NCI-H524 treated with DMSO at 0.1 percent for 48 hours (cell line): ENCODE measurements around the gene LOXHD1.

ENCODE experiments used
- DNase-seq: peaks from one replicate; lab custom pipeline; 2025; lab: John Stamatoyannopoulos, UW

The LOXHD1 gene

DNA sequence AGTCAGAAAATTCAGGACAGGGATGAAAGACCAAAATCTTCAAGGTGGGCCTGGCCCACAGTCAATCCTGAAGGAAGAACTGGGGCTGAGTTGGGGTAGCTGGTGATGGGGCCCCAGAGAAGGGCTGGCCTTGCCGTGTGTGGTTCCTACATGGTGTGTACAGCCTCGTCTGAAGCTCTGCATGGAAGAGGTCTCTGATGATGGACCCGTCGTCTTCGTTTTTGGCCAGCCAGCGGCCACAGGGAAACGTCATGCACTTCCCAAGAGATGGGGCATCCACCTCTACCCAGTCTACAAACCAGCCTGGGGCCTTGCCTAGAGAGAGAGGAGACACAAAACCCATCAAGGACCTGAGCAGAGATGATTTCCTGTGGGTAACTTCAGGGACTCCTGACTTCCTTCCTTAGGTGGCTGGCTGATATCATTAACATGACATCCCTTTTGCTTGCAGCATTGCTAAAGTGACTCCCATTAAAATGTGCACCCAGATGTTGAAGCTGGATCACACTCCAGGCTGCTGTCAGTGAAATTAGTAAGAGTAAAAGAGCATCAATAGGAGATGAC, 115.3 kb downstream of the LOXHD1 start:
- no peak for DNase-seq

DNA sequence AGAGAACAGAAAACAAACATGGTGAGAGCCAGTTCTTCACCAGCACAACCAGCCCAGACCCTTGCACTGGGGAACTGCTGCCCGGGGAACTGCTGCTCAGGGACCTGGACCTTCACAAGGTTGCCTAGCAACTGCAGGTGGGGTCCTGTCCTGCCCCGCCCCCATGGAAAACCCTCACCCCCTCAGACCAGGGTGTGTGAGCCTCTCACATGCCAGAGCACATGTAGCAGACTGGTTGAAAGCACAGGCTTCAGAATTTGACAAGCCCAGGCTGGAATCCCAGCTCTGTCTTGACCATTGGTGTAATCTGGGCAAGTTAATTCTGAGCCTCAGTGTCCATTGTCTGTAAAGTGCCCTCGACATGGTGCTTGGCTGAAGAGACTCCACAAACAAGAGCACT, 118.6 kb downstream of the LOXHD1 start:
- no peak for DNase-seq

GRCh38 chr18:46536215-46536874, 120.7 kb downstream of the LOXHD1 start:
- no peak for DNase-seq

DNA sequence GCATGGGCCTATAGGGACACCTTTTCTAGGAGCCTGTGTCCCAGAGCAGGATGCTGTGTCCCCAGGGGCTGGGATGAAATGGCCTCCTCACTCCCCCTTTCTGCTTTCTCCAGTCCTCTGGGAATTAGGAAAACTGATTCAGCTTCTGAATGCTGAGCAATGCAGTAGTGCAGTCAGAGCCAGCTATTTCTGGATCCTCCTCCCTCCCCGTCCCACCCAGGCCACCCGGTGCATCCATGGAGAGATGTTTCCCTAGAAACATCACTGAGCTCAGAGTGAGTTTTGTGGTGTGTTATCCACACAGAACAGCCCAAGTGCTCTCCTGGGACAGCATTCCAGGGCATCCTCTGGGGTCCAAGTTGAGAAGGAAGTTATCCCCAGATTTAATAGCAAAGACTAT, 125.5 kb downstream of the LOXHD1 start:
- DNase-seq: no peak

GRCh38 chr18:46528037-46528436, 129.0 kb downstream of the LOXHD1 start:
- DNase-seq: no peak

DNA sequence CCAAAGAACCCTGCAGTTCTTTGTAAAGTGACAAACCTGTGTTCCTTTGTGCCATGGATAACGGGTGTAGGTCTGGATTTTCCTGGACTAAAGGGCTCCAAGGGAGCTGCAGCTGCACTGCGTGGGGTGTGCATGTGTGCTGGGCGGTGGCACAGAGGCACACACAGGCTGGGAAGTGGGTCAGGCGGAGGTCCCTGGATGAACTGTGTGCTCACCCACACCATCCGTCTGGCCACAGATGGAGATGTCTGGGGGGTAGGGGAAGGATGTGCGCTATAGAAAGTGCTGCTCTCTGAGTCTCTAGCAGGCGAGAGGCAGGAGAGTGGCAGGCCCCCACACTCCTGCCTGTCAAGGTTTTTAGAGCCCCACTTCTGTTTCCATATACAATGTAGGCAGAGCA, 137.2 kb downstream of the LOXHD1 start:
- DNase-seq: no peak

DNA sequence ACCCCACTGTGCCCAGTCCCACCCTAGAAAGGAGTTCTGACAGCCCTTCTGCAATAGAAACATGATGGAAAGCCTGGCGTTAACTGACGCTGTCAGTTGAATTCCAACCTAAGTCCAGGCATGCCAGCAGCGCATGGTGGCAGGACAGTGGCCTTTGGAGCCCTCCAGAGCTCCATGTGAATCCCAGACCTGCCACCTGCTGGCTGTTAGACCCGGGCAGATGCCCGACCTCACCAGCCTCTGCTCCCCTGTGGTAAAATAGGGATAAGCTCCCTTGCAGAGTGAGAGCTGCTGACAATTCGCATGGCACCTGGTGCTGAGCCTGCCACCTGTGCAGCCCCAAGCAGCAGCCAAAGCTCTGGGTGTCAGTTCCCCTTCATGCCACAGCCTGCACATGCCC, 138.6 kb downstream of the LOXHD1 start:
- no peak for DNase-seq

GRCh38 chr18:46516555-46516954, 140.5 kb downstream of the LOXHD1 start:
- DNase-seq: no peak

DNA sequence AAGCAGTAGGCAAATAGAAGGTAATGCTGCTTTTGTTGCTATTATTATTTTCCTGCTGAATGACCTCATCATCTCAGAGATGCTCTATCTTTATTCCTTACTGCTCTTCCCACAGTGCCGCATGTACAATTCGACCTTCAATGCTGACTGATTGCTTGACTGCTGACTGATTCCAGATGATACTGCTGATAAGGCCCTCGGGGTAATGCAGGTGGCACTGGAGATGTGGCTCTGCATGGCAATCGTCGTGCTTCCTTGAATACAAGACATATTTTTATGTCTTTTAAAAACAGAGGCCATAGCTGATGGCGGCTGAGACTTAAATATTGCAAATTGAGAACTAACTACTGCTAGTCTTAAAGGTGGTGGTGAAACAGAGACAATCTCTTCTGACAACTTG, 146.6 kb downstream of the LOXHD1 start:
- DNase-seq: no peak

DNA sequence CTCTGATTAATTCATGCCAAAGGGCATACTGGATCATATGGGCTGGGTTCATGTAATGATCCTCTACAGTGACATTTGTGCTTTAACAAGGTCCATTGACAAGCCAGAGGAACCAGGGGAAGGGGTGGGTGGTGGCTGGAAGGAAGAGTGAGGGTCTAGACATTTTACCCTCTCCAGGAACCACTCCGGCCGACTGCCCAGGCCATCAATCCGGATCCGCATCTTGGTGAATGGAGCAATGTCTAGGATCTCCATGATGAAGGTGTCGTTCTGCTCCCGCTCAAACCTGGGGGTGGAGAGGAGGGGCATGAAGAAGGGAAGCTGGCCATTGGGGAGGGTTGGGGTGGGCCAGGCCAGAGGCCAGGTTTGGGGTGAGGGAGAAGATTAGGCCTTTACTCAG, 147.5 kb downstream of the LOXHD1 start:
- DNase-seq: no peak

- DNase-seq: no peak
Measured at GRCh38 chr18:46506974-46507586, 149.9 kb downstream of the LOXHD1 start.

DNA sequence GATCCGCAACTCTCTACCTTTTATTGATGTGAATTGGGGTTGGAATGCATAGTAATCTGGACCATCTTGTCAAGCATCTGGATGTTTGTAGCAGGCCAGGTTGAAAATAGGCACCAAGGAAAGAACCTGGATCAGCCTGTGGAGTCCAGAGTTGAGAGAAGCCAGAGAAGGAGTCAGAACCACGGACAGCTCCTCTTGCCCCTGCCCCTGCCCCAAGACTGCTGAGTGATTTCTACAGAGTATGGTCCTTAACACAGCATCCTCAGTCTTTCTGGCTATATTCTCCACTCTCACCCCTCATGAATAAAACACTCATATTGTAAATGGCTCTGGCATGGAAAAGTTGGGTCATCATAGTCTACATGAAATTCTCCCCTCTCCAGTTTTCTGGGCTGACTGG, 154.6 kb downstream of the LOXHD1 start:
- DNase-seq: no peak

DNA sequence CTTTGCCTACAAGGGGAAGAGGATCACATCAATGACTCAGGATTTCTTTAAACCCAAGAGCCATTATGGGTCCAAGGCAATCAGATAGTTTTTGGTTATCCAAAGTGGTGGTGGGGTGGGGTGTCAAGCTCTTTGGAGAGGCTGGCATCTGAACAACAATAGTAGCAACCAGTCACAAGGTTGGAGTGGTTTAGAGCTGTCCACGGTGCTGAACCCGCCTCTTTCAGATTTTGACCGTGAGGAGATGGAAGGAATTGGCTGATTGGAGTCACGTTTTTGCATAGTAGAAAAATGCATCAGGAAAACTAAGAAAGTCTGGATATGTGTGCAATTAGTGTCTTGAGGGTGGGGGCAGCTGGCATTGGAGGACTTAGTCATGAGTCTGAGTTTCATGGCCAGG, 159.9 kb downstream of the LOXHD1 start:
- DNase-seq: no peak

DNA sequence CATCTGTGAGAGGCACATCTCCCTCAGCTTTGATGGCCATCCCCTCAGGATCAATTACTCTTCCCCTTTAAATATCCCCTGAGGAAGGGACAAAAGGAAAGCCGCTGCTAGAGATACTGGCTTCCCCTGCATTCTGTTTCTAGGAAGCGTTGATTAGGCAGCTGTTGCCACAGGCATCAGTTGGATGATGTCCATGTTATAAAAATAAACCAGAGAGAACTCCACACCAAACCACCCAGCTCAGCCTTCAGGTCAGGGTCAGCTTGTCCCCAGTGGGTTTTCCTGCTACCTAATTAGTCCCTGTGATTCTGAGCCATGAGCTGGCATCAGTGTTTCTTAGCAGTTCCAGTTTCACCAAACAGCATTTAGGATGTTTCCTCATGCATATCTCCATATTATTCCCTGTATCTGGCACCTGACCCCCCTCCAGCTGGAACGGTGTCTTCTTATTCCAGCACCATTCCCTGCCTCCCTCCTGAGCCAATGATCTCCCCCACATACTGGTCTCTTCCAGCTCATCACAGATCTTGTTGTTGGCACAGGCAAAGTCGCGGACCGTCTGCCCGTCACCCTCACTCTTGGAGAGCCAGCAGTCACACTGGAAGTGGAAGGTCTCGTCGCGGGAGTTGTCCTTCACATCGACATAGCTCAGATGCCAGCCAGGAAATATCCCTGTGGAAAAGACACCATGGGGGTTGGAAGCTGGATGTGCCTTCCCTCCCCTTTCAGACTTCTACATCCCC, 168.4 kb downstream of the LOXHD1 start:
- no peak for DNase-seq

- DNase-seq: no peak
Measured at GRCh38 chr18:46485675-46486194, 171.3 kb downstream of the LOXHD1 start.

DNA sequence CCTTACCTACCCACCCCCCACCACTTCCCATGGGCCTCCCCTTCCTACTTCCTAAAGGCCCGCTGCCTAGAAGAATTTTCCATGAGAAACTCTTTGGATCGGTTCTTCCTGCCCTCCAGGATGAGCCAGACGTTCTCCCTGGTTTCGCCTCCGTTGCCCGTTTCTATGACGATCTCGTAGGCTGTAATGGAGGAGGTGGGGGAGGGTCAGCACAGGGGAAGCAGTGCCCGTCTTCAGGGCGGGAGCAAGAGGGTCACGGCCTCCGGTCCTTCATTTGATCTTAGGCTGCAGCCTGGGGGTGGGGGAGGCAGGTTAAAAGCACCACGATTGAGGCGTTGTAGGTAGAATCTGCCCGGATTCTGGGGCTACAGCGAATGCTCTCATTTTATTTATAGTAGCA, 172.0 kb downstream of the LOXHD1 start:
- no peak for DNase-seq

GRCh38 chr18:46482831-46483230, 174.2 kb downstream of the LOXHD1 start:
- no peak for DNase-seq

DNA sequence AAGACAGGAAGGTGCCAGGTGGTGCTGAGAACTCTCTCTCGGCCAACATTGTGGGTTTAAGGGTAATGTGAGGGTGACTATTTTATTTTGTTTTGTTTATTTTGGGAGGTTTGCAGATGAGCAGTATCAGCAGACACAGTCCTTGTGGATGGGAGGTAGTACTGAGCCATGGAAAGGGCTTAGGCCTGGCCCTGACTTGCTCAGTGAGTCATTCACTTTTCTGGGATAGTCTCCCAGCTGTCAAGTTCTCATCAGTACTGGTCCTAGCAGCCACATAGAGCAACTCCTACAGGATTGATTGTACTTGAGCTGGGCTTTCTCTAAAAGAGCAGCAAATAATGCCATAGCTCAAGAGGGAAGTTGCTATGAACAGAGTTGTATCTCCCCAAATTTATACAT, 175.2 kb downstream of the LOXHD1 start:
- no peak for DNase-seq

GRCh38 chr18:46481048-46481846, 175.8 kb downstream of the LOXHD1 start:
- no peak for DNase-seq

DNA sequence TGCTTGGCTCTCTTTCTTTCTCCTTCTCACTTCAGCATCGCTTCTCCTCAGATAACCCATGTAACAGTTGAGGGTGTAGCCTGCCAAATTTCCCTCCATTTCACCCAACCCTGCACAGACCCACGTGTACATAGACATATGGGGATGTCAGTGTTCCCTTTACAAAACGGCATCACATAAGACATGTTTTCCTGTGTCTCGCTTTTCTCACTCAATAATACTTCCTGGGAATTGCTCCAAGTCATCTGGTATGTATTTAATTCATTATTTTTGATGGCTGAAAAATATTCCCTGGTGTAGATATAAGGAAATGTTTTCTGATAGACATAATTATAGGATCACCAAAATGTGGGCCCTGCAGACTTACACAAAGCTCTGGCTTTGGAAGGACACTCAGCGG, 176.8 kb downstream of the LOXHD1 start:
- DNase-seq: no peak

DNA sequence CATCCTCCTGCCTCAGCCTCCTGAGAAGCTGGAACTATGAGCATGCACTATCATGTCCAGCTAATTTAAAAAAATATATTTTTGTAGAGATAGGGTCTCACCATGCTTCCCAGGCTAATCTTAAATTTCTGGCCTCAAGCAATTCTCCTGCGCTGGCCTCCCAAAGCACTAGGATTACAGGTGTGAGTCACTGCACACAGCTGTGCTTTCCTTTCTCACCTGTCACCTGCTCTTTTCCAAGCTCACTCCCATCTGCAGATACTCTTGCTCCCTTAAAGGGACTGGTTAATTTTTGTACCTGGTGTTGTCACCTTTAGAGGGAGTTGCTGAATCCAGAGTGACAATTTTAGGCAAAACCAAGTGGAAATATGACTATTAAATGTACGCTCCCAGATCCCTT, 178.2 kb downstream of the LOXHD1 start:
- no peak for DNase-seq

GRCh38 chr18:46477425-46478011, 179.5 kb downstream of the LOXHD1 start:
- no peak for DNase-seq
